Kidney epithelial cell (primary cell): ENCODE results near the gene TDRD6. TPM values are rescaled to one million over a fixed set of nuclear protein-coding genes. Genes with fewer than 3 reads are reported as not detected.

Experiments used
- DNase-seq: peaks from one replicate; pipeline ENCODE4 v3.0.0-alpha.2; 2010; ENCODE audit warnings: low read depth
- H3K27me3 ChIP-seq: 2 replicates; pipeline ENCODE4 v1.6.0; 2011; ENCODE audit warnings: low read length; ENCODE audit not compliant: control insufficient read depth, insufficient read depth
- H3K36me3 ChIP-seq: 2 replicates; pipeline ENCODE4 v1.5.1; 2011; ENCODE audit warnings: low read length; ENCODE audit not compliant: control insufficient read depth, insufficient read depth
- H3K4me3 ChIP-seq: 2 replicates; pipeline ENCODE4 v1.5.1; 2011; ENCODE audit warnings: low read depth, mild to moderate bottlenecking, control low read depth, low read length
- CTCF ChIP-seq: IDR thresholded peaks from 2 replicates; pipeline ENCODE4 v1.5.1; 2011; ENCODE audit warnings: mild to moderate bottlenecking, moderate library complexity, low read length, control low read depth, inconsistent platforms; ENCODE audit not compliant: insufficient read depth, poor library complexity, severe bottlenecking
- total RNA-seq: library from RNA; depleted of rRNA; stranded (reverse); fragments of >200 nt; gene quantifications from 2 replicates; pipeline ENCODE4 v1.2.3, GENCODE V29; 2015

The TDRD6 gene
- total RNA-seq, 1 donor from 2014 or later, result 0.08 TPM

DNA sequence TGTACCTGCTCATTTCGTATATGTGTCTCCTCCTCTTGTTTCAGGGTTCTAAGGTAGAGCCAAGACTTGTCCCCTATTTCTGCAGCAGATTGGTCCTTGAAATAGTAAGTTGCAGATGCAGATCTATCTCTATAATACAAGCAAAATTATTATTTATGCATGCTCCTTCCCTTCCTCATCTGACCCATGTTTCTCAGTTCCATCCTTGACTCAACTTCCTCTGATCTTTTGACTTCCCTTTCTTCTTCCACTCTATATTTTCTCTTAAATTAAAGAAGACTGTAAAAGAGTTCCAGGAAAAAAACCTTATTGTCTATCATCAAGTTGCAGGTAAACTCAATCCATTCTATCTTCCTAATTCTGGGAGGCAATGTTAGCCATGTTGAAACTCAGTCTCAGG, 23.8 kb downstream of the TDRD6 start:
- H3K27me3 ChIP-seq, result no peaks in the 10 kb centered on the region
- no peaks in the 10 kb centered on the region for H3K36me3 ChIP-seq
- TF ChIP-seq CTCF, result no peak
- DNase-seq, result no peak
- H3K4me3 ChIP-seq, result no peak overlapping the region

- no peak for TF ChIP-seq CTCF
- H3K27me3 ChIP-seq, result no peaks in the 10 kb centered on the region
- no peak overlapping the region for H3K4me3 ChIP-seq
- no peak for DNase-seq
- no peaks in the 10 kb centered on the region for H3K36me3 ChIP-seq
These were observed 27.5 kb downstream of the TDRD6 start for GRCh38 chr6:46715141-46715540.

DNA sequence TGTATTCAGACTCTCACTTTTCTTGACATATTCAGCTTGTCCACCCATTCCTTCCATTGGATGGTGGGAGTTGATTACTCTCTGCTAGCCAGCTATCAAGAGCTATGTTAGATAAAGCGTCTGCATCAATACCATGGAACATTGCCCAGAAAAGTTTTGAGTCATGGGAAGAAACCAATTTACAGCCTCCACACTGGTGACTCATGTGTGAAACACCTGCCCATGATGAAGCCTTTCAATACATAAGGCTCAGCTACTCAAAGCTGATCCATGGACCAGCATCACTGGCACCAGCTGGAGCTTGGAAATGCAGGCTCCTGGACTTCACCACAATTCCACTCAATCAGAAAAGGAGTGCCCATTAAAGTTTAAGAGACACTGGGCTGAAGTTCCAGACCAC, 31.4 kb downstream of the TDRD6 start:
- no peak for TF ChIP-seq CTCF
- no peak overlapping the region for H3K4me3 ChIP-seq
- DNase-seq, result peak; percentile 85
- no peaks in the 10 kb centered on the region for H3K36me3 ChIP-seq
- no peaks in the 10 kb centered on the region for H3K27me3 ChIP-seq

DNA sequence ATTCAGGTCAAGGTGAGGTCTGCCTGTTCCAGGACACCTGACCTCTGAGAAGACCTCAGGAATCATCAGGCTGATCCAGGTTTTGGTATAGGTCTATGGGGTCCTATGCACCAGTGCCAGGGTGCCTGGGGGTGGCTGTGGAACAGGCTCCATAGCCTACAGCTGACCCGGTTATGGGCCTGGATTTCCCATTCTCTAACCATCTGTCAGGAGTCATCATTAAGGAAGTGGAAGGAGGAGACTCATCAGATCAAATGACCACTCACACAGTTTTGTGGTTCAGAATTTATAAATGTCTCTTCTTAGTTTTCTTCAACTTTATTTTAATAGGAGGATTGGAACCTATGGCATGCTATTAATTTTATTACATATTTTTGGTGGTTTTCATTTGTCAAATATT, 32.7 kb downstream of the TDRD6 start:
- H3K27me3 ChIP-seq, result no peaks in the 10 kb centered on the region
- no peak overlapping the region for H3K4me3 ChIP-seq
- no peak for TF ChIP-seq CTCF
- H3K36me3 ChIP-seq, result no peaks in the 10 kb centered on the region
- DNase-seq, result no peak

DNA sequence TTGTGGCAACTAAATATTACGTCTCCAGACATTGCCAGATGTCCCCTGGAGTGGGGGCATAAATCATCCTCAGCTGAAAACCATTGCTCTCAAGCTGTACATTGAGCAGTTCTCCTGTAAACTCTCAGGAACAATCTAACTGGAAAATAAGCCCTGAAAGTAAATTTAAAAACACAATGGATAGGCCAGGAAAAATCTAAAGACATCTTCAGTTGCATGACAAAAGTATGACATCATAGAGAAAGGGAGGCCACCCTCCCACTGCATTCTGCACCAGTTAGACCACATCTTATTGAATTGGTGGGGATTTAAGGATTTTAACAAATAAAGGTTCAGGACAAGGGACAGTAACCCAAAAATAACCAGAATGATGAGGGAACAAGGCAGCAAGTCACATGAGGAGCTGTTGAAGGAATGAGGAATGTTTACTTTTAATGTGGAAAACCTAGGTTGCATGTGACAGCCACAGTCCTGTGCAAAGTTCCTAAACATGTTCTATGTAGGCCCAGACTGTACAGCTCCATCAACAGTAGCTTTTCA, 42.2 kb downstream of the TDRD6 start:
- no peaks in the 10 kb centered on the region for H3K36me3 ChIP-seq
- no peak overlapping the region for H3K4me3 ChIP-seq
- H3K27me3 ChIP-seq, result no peaks in the 10 kb centered on the region
- DNase-seq, result no peak
- no peak for TF ChIP-seq CTCF

DNA sequence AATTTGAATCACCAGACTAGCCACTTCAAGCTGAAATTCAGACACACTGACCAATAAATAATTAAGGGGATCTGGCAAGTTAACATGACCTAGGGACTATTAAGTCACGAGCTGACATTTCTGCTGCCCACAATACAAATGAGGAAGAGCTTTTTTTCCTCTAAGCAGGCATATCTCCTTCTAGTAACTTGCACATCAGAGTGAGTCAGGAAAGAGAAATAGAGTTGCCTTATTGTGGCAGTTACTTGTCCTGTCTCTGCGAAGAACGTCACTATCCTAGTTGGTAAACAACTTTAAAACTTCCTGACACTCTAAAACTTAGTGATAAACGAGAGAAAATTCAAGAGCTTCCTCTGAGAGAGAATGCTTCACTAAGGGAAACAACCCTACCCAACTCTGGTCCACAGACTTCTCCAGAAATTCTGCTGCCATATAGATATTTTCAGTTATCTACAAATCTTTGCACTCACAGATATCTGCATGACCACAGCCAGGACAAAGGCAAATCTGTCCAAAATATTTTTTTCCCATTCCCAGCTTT, 43.3 kb downstream of the TDRD6 start:
- no peaks in the 10 kb centered on the region for H3K36me3 ChIP-seq
- no peak overlapping the region for H3K4me3 ChIP-seq
- no peak for DNase-seq
- no peaks in the 10 kb centered on the region for H3K27me3 ChIP-seq
- no peak for TF ChIP-seq CTCF
